GM18873 (cell line): ENCODE data around the gene PCSK2.

ENCODE experiments used
- ATAC-seq: cut with Tn5 transposase; IDR thresholded peaks from one replicate; pipeline ENCODE4 v1.9.1; 2021; ENCODE audit warnings: mild to moderate bottlenecking, moderate library complexity, moderate number of reproducible peaks; ENCODE audit not compliant: unreplicated experiment, low FRiP score

PCSK2 gene

GRCh38 chr20:17469246-17470030 lies 242.6 kb downstream of the PCSK2 start:
- ATAC-seq: no peak

GRCh38 chr20:17470521-17470920 lies 243.7 kb downstream of the PCSK2 start:
- ATAC-seq: no peak

DNA sequence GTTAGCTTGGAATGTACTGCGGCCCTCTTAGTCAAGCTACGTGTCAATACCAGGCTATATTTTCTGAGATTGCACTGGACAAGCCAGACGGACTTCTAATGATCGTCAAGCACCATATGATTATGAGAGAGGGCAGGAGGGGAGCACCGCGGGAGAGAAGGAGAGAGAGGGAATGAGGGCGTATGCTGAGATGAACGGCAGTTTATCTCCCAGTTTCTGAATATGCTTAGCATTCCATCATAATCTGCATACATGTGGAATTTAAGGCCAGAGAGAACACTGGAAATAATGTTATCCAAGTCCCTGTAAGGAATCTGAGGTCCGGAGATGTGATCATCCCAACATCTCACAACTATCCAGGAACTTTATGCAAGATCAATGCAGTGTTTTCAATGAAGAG lies 244.1 kb downstream of the PCSK2 start:
- ATAC-seq: no peak

DNA sequence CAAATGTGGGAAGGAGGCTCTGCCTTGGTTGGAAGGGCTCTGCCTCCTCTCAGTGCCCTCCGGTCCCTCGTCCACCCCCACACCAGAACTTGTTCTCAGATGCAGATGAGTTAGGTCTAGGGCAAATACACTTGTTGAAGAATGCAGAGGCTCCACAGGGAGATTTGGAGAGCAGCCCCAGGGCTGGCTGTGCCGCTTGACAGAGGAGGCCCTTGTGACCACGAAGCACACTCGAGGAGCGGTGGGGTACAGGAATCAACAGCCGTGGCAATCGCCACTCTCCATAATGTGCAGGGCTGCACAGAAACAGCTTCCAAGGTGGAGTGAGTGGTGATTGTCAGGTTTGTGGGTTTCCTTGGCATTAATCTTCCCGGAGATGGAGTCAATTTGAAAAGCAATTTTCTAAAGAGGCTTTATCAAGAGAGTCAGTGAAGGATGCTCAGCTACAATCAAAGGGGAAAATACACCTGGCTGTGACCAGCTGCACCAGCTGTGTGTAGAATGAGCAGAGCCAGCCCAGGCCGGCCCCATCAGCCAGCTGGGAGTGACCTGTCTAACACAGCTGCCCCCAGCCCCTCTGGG lies 244.9 kb downstream of the PCSK2 start:
- no peak for ATAC-seq

- no peak for ATAC-seq
Observed at GRCh38 chr20:17473659-17474058, 246.8 kb downstream of the PCSK2 start.

DNA sequence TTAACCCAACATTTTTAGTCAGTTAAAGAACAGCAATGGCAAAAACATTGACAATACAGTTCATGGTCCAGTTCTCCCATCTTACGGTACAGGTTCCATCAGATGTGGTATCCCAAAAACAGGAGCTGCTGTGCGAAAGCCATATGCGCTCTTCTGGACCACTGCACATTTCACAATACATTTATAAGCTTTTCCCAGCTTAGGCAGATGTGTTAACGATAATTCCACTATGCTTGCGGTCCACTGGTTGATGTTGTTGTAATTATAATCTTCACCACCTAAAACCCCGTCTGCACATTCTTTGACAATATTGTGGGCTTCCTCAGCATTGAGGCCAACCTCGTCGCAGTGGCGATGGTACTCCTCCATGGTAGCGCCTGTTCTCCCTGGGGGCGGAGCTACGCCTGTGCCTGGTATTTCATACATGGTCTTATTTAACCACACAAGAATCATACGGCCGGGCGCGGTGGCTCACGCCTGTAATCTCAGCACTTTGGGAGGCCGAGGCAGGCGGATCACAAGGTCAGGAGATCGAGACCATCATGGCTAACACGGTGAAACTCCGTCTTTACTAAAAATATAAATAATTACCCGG lies 252.3 kb downstream of the PCSK2 start:
- ATAC-seq: no peak

- no peak for ATAC-seq
Observed at GRCh38 chr20:17480696-17481095, 253.9 kb downstream of the PCSK2 start.

DNA sequence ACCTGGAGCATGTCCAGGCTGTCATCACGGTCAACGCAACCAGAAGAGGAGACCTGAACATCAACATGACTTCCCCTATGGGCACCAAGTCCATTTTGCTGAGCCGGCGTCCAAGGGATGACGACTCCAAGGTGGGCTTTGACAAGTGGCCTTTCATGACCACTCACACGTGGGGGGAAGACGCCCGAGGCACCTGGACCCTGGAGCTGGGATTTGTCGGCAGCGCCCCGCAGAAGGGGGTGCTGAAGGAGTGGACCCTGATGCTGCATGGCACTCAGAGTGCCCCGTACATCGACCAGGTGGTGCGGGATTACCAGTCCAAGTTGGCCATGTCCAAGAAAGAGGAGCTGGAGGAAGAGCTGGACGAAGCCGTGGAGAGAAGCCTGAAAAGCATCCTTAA lies 254.8 kb downstream of the PCSK2 start:
- no peak for ATAC-seq

GRCh38 chr20:17482536-17482935 lies 255.7 kb downstream of the PCSK2 start:
- ATAC-seq: no peak

DNA sequence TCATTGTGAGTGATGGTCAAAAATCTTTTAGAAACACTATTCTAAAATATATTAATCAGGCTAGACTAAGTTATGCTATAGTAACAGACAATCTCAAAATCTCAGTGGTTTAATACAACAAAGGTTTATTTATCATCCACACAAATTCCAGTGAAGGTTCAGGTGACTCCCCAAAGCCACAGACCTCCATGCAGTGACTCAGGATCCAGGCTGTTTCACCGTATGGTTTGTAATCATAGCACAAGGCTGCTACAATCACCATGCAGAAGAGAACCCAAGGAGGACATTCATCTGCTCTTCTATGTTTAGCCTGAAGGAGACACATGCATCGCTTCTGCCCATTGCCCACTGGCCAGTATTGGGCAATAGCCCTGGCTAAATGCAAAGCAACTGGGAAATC lies 258.2 kb downstream of the PCSK2 start:
- ATAC-seq: no peak

GRCh38 chr20:17488916-17489600 lies 262.2 kb downstream of the PCSK2 start:
- no peak for ATAC-seq

GRCh38 chr20:17490501-17490900 lies 263.7 kb downstream of the PCSK2 start:
- no peak for ATAC-seq

GRCh38 chr20:17491041-17491440 lies 264.2 kb downstream of the PCSK2 start:
- ATAC-seq: no peak

- ATAC-seq: no peak
Observed at GRCh38 chr20:17491488-17491887, 264.6 kb downstream of the PCSK2 start.

DNA sequence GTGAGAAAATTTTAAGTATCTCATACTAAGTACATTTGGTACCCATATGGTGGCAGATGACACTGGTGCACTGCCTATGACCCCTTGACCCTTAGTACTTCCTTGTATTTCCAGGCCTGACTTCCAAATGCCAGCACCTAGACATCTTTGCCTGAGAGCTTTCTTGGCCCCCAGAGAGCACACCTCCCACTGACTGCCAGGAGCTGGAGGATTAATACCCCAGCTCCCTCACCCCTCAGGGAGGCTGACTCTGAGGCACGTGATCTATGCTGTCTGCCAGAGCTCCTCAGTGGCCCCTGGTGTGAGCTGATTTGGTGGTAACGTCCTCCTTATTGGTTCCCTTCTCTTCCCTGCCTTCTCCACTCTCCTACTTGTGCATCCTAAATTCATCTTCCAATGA lies 266.3 kb downstream of the PCSK2 start:
- no peak for ATAC-seq

- ATAC-seq: no peak
Observed at GRCh38 chr20:17494201-17494600, 267.4 kb downstream of the PCSK2 start.

DNA sequence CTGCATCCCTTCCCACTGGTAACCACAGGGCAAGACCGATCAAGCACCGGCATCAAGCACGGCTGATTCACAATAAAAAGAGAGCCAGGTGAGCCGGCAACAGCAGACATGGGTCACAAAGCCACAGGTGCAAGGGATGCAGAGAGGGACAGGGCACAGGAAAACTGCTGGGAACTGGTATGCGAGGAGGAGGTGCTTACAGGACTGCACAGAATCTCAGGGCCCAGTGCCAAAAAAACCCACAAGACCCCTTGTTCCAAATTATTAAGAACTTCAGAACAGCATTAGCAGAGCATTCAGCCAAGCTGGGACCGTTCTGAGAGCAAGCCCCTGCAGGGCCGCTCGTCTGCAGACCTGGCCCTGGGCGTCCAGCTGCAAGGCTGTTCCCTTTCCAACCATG lies 269.0 kb downstream of the PCSK2 start:
- ATAC-seq: no peak

DNA sequence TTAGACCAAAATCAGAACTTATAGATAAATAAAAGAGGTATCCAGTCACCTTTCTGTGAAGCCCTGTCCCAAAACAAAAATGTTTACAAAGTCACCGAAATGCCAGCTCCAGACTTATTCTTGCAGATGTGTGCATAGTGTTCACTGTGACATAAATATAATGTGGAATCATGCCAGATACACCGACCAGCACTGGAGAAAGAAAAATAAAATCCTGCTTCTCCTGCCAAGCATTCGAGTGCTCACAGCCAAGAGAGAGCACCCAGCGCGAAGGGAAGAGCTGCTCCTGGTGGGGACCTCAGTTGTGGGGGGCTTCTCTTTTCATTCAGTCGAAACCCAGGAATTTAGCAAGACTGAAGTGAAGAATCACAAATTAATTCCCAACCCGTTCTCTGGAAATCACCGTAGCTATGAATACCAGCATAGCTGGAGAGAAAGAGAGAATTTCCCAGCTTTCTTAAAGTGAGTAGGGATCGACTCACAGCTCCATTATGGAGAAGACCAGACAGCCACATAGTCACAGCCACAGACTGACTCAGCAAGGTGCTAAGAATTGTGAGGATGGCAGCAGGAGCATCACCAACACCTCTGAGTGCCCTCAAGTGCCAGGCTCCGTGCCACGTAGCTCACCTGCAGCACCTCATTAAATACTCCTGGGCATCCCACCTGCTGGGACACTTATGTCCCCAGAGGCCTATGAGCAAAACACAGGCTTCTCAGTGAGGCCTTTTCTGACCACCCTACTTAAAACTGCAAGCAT lies 271.2 kb downstream of the PCSK2 start:
- ATAC-seq: no peak

GRCh38 chr20:17498641-17499040 lies 271.8 kb downstream of the PCSK2 start:
- no peak for ATAC-seq

DNA sequence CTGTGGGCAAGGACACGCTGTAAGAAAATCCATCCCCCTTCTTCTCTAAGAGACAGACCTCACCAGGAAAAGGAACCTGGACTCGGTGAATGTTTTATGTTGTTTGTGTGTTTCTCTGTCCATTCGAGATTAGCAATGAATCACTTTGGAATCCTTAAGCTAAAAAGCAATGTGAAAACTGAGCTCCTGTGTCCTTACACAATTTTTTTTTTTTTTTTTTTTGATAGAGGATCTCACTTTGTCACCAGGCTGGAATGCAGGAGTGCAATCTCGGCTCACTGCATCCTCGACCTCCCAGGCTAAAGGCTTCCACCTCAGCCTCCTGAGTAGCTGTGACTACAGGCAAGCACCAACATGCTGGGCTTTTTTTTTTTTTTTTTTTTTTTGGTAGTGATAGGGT lies 272.2 kb downstream of the PCSK2 start:
- no peak for ATAC-seq

DNA sequence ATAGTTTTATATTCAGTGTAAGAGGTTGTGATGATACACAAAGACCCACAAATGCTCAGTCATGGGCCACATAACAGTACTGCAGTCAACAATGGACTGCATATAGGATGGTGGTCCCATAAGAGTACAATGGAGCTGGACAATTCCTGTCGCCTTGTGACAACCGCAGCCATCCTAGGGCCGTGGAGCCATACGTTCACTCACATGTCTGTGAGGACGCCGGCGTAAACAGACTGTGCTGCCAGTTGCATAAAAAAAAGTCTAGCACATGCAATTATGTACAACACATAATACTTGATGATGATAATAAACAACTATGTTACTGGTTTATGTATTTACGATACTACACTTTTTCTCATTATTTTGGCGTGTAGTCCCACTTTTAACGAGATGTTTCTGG lies 273.4 kb downstream of the PCSK2 start:
- no peak for ATAC-seq
